Stimulated activated CD4-positive, alpha-beta T cell treated with anti-CD3 and anti-CD28 coated beads, Interleukin-15, amount 100 ng/mL, for 24 hours (primary cell): ENCODE data around the gene MRPL21.
A peak's percentile ranks its signal among the peaks of the same experiment; 100 is the strongest.
"Not testable (repeated sequence)": the region's sequence is repeated elsewhere in the genome, so short reads cannot be mapped to it uniquely, and the experiment has no call there.

ENCODE experiments used
- DNase-seq: peaks from one replicate; pipeline ENCODE4 v3.0.0-alpha.2; 2020

The MRPL21 gene

GRCh38 chr11:68908273-68908672 lies 4.6 kb upstream of the MRPL21 start:
- no peak for DNase-seq

- DNase-seq = no peak
These were observed 2.1 kb upstream of the MRPL21 start for GRCh38 chr11:68905421-68906360.

- DNase-seq = peak; percentile 44
These were observed 716 bp upstream of the MRPL21 start for GRCh38 chr11:68904248-68904847.

GRCh38 chr11:68900835-68901381 lies 2.7 kb downstream of the MRPL21 start:
- DNase-seq = no peak

- no peak for DNase-seq
These were observed 6.2 kb downstream of the MRPL21 start for GRCh38 chr11:68897441-68897840.

GRCh38 chr11:68896171-68896959 lies 7.3 kb downstream of the MRPL21 start:
- no peak for DNase-seq

GRCh38 chr11:68893282-68893681 lies 10.3 kb downstream of the MRPL21 start:
- no peak for DNase-seq

- no peak for DNase-seq
These were observed 11.1 kb downstream of the MRPL21 start for GRCh38 chr11:68892576-68892975.

GRCh38 chr11:68891351-68891948 lies 12.2 kb downstream of the MRPL21 start:
- DNase-seq = no peak

- no peak for DNase-seq
These were observed 13.0 kb downstream of the MRPL21 start for GRCh38 chr11:68890490-68891231.

- no peak for DNase-seq
These were observed 13.6 kb downstream of the MRPL21 start for GRCh38 chr11:68889948-68890446.

- DNase-seq = not testable (repeated sequence)
These were observed 18.8 kb downstream of the MRPL21 start for GRCh38 chr11:68884827-68885226.

- DNase-seq = no peak
These were observed 21.2 kb downstream of the MRPL21 start for GRCh38 chr11:68882391-68882790.

- no peak for DNase-seq
These were observed 22.3 kb downstream of the MRPL21 start for GRCh38 chr11:68881320-68881719.

- DNase-seq = no peak
These were observed 22.8 kb downstream of the MRPL21 start for GRCh38 chr11:68880851-68881250.

- DNase-seq = no peak
These were observed 25.6 kb downstream of the MRPL21 start for GRCh38 chr11:68878022-68878421.

GRCh38 chr11:68872216-68873003 lies 31.2 kb downstream of the MRPL21 start:
- no peak for DNase-seq

- DNase-seq = no peak
These were observed 33.2 kb downstream of the MRPL21 start for GRCh38 chr11:68870470-68870869.

- DNase-seq = no peak
These were observed 35.3 kb downstream of the MRPL21 start for GRCh38 chr11:68868221-68868835.

- DNase-seq = no peak
These were observed 36.6 kb downstream of the MRPL21 start for GRCh38 chr11:68867066-68867465.
